Epithelial cell of esophagus (primary cell): ENCODE results near the gene ENKUR.

Source experiments
- DNase-seq: peaks from one replicate; pipeline ENCODE4 v3.0.0; 2010; ENCODE audit warnings: low read depth
- H3K4me3 ChIP-seq: 2 replicates; pipeline ENCODE4 v1.5.1; 2011; ENCODE audit warnings: mild to moderate bottlenecking, low read length, control low read depth
- CTCF ChIP-seq: IDR thresholded peaks from 2 replicates; pipeline ENCODE4 v1.5.1; 2011; ENCODE audit warnings: low read depth, mild to moderate bottlenecking, low read length, control low read depth, inconsistent platforms; ENCODE audit not compliant: insufficient read depth; ENCODE audit errors: missing control alignments

ENKUR gene

DNA sequence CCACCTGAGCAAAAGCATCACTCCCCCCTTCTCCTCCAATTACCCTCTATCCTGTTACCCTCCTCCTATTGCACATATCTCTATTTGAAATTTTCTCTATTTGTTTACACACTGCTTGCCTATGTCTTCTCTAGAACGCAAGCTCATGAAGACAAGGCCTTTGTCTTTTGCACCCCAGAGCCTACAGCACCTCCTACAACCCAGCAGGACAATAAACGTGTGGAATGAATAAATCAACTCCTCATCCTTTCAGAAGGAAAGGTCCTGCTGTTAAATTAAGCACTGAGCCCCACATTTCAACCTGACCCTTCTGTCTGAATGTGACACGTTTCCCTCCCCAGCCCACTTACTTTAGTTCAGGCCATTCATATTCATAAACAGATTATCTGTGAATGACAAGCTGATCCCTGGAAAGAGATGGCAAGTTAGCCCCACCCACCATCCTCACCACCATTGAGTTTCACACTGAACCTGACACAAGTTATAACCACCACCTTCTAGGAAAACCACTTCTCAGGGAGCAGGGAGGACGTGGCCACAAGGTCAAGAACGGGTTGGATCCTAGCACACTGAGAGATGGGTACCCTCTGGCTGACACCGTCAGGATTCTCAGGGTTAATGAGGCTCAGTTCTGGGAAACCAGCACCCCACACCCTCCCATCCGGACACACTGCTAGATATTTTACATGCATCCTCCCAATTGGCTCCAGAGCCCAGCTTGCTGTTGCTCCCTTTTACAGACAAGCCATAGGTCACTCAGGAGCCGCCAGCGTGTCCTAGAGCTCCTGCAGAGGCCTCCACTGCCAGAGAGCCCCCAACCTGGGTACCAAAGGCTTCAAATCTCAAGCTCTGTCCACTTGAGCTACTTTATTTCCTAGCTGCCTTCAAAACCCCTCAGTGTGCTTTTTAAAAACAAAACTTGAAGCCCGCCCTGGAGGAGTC lies 64.5 kb downstream of the ENKUR start:
- no peak for TF ChIP-seq CTCF
- H3K4me3 ChIP-seq, result peak overlapping the region; percentile 45
- no peak for DNase-seq

GRCh38 chr10:24950439-24950838 lies 65.5 kb downstream of the ENKUR start:
- no peak for TF ChIP-seq CTCF
- H3K4me3 ChIP-seq, result no peak overlapping the region
- no peak for DNase-seq

DNA sequence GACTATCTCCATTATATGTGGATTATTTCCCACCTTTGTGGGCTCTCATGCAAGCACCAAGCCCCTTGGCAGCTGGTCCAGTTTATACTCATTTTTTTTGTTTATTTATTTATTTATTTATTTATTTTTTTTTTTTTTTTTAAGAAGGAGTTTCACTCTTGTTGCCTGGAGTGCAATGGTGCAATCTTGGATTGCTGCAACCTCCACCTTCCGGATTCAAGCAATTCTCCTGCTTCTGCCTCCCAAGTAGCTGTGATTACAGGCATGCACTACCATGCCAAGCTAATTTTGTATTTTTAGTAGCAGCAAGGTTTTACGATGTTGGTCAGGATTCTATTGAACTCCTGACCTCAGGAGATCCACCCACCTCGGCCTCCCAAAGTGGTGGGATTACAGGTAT lies 66.3 kb downstream of the ENKUR start:
- no peak overlapping the region for H3K4me3 ChIP-seq

DNA sequence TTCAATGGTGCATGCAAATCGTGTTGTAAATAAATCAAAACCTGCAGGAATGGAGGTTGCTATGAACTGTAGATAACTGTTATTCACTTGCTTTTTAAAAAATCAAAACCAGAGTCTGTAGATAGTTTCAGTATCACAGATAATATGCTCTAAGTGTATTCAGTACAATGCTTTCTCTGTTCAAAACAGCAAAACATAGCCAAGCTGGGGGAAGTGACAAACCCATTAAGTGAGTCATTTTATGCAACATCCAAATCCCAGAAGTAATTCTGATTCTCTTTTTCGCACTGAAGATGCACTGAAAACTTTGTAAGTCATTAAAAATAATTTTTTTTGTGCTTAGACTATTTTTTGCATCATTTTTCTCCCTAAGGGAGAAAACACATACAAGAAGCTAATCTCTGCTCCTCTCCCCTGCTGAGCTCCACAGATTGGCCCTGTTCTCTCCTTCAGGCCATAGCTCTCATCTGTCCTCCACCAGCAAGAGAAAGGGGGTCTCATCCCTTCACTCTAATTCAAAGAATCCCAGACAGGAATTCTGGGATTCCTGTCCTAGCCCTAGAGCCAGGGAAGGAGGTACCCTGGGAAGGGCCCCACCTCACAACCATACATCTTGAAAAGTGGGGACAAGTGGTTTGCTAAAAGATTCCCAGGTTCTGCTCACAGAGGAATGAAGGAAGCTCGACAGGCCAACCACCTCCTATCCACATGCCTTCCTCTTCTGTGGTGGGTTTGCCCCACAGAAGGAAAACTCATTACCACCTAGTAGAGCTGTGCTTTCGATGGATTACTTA lies 68.5 kb downstream of the ENKUR start:
- peak; percentile 39 for DNase-seq
- TF ChIP-seq CTCF, result no peak
- H3K4me3 ChIP-seq, result no peak overlapping the region

More for the DNA sequence above, 66.3 kb downstream of the ENKUR start:
- no peak for TF ChIP-seq CTCF
- DNase-seq, result no peak

GRCh38 chr10:24944512-24945255 lies 71.3 kb downstream of the ENKUR start:
- H3K4me3 ChIP-seq, result no peak overlapping the region
- TF ChIP-seq CTCF, result no peak
- peak; percentile 94 for DNase-seq

GRCh38 chr10:24938525-24938924 lies 77.4 kb downstream of the ENKUR start:
- no peak overlapping the region for H3K4me3 ChIP-seq
- DNase-seq, result no peak
- TF ChIP-seq CTCF, result no peak
